KMS-11 (cell line): ENCODE results near the gene GPR63.

Source experiments
- H2AFZ ChIP-seq: fragments of 200-600 bp; sonication (generic); 2 replicates; pipeline ENCODE4 v1.6.1; 2016; ENCODE audit warnings: antibody characterized with exemption, mixed run types, low read depth
- H3K27ac ChIP-seq: fragments of 200-600 bp; sonication (generic); 2 replicates; pipeline ENCODE4 v1.6.1; 2016; ENCODE audit warnings: mild to moderate bottlenecking, mixed run types
- H3K27me3 ChIP-seq: fragments of 200-600 bp; sonication (generic); 2 replicates; pipeline ENCODE4 v1.6.1; 2017; ENCODE audit warnings: mild to moderate bottlenecking, low read depth, mixed run types, moderate library complexity; ENCODE audit not compliant: insufficient read depth
- H3K36me3 ChIP-seq: fragments of 200-600 bp; sonication (generic); 2 replicates; pipeline ENCODE4 v1.6.1; 2017; ENCODE audit warnings: mild to moderate bottlenecking, mixed run types; ENCODE audit not compliant: insufficient read depth
- H3K4me1 ChIP-seq: fragments of 200-600 bp; sonication (generic); 2 replicates; pipeline ENCODE4 v1.6.1; 2016; ENCODE audit warnings: mild to moderate bottlenecking, low read depth, mixed run types; ENCODE audit not compliant: poor library complexity, severe bottlenecking
- H3K4me2 ChIP-seq: fragments of 200-600 bp; sonication (generic); 2 replicates; pipeline ENCODE4 v1.7.0; 2016; ENCODE audit warnings: mild to moderate bottlenecking, mixed run types
- H3K4me3 ChIP-seq: fragments of 200-600 bp; sonication (generic); IDR thresholded peaks from 2 replicates; pipeline ENCODE4 v1.6.1; 2017; ENCODE audit warnings: low read depth, low read length, mixed read lengths; ENCODE audit not compliant: insufficient read depth
- H3K79me2 ChIP-seq: fragments of 200-600 bp; sonication (generic); 2 replicates; pipeline ENCODE4 v1.6.1; 2016; ENCODE audit warnings: low read depth, mixed run types; ENCODE audit not compliant: insufficient read depth
- H3K9ac ChIP-seq: fragments of 200-600 bp; sonication (generic); 2 replicates; pipeline ENCODE4 v1.6.1; 2016; ENCODE audit warnings: mild to moderate bottlenecking, mixed run types
- H4K20me1 ChIP-seq: fragments of 200-600 bp; sonication (generic); 2 replicates; pipeline ENCODE4 v1.6.1; 2016; ENCODE audit warnings: mild to moderate bottlenecking, mixed run types; ENCODE audit not compliant: insufficient read depth
- CTCF ChIP-seq: fragments of 200-600 bp; sonication (generic); conservative IDR thresholded peaks from 2 replicates; pipeline ENCODE4 v1.6.1; 2017; ENCODE audit warnings: low read depth, mild to moderate bottlenecking, antibody characterized with exemption, low read length, moderate library complexity, mixed read lengths

GPR63 gene

GRCh38 chr6:96795481-96795880 lies 41.8 kb downstream of the GPR63 start:
- TF ChIP-seq CTCF = no peak
- H3K4me1 ChIP-seq = peaks cover 27% of the 10 kb centered on the region
- no peaks in the 10 kb centered on the region for H3K79me2 ChIP-seq
- H3K4me2 ChIP-seq = no peak overlapping the region
- H3K27ac ChIP-seq = no peak overlapping the region
- no peak overlapping the region for H2AFZ ChIP-seq
- no peak overlapping the region for H3K9ac ChIP-seq
- no peaks in the 10 kb centered on the region for H3K27me3 ChIP-seq
- H3K4me3 ChIP-seq = no peak overlapping the region
- H4K20me1 ChIP-seq = no peaks in the 10 kb centered on the region
- no peaks in the 10 kb centered on the region for H3K36me3 ChIP-seq

DNA sequence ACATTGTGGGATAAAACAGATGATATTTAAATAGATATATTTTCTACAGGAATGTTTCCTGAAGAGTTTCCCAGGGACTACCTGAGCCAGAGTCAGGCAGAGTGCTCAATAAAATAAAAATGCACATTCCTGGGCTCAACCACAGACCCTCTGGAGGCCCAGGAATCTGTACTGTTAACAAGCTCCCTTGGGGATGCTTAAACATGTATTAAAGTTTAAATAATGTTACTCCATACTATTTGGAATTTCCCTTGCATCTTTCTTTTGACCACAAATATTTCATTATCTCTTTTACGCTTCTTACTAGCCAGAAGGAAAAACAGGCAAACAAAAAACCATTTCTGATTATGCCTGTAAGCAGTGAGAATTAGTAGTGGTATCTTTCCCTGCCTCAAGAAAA lies 42.3 kb downstream of the GPR63 start:
- H3K79me2 ChIP-seq = no peaks in the 10 kb centered on the region
- H3K4me3 ChIP-seq = no peak overlapping the region
- TF ChIP-seq CTCF = no peak
- no peak overlapping the region for H3K27ac ChIP-seq
- H3K36me3 ChIP-seq = no peaks in the 10 kb centered on the region
- no peak overlapping the region for H2AFZ ChIP-seq
- no peak overlapping the region; the same call in 1 of the 2 replicates for H3K4me2 ChIP-seq
- peaks cover 27% of the 10 kb centered on the region for H3K4me1 ChIP-seq
- no peak overlapping the region for H3K9ac ChIP-seq
- H3K27me3 ChIP-seq = no peaks in the 10 kb centered on the region
- no peaks in the 10 kb centered on the region for H4K20me1 ChIP-seq

DNA sequence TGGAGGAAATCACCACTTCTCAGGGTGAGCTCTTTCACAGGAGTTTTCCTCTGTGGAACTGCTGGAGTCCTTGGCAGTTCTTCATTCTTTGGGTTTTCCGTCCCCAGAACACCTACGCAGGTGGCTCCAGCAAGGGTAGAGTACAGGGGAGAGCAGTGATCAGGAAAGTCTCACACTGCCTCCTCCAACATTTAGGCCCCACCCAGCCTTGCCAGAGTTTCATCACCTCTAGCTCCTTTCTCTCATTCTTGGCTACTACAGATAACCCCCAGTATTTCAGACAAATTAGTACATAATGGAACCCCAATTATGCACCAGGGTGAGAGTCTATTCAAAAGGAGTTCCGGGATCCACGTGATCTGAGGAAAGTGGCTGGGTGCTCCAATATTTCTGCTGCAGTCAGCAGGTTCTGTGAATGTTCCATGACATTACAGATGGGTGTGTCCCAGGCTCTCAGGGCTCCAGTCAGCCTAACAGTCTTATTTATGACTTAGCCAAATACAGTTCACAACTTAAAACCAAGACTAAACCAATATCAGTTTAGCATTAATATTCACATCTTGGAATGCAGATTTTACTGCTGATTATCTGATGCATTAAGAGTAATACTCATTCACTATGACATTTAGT lies 44.6 kb downstream of the GPR63 start:
- no peak for TF ChIP-seq CTCF
- no peak overlapping the region for H3K27ac ChIP-seq

DNA sequence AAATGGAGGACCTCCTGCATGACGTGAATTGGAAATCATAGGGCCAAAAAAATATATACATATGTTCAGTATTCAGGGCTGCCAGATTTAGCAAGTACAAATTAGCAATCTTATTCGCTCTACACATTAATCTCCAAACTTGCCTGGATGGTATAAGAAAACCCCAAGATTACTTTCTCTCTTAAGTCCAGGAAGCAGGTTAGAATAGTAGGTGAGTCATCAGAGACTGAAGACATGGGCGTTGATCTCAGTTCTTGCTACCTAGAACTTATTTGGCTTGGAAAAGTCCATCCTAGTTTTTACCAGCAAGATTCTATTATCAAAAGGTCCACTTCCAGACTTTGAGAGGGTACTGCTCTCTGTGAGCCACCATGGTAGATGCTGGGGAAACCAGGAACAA lies 47.4 kb downstream of the GPR63 start:
- peaks cover 32% of the 10 kb centered on the region for H3K4me1 ChIP-seq
- H4K20me1 ChIP-seq = no peaks in the 10 kb centered on the region
- TF ChIP-seq CTCF = no peak
- no peak overlapping the region for H3K4me3 ChIP-seq
- H3K4me2 ChIP-seq = no peak overlapping the region
- H3K27ac ChIP-seq = no peak overlapping the region
- no peaks in the 10 kb centered on the region for H3K27me3 ChIP-seq
- H3K79me2 ChIP-seq = no peaks in the 10 kb centered on the region
- no peak overlapping the region for H3K9ac ChIP-seq
- no peak overlapping the region for H2AFZ ChIP-seq
- H3K36me3 ChIP-seq = no peaks in the 10 kb centered on the region

More for the DNA sequence above, 44.6 kb downstream of the GPR63 start:
- H3K27me3 ChIP-seq = no peaks in the 10 kb centered on the region
- no peaks in the 10 kb centered on the region for H3K79me2 ChIP-seq
- H3K36me3 ChIP-seq = no peaks in the 10 kb centered on the region
- no peak overlapping the region for H2AFZ ChIP-seq
- H3K4me1 ChIP-seq = peaks cover 40% of the 10 kb centered on the region
- no peak overlapping the region for H3K9ac ChIP-seq
- H3K4me2 ChIP-seq = no peak overlapping the region
- H4K20me1 ChIP-seq = no peaks in the 10 kb centered on the region
- no peak overlapping the region for H3K4me3 ChIP-seq
